Stimulated activated naive CD8-positive, alpha-beta T cell treated with anti-CD3 and anti-CD28 coated beads, Interleukin-15, Interleukin-2, amounts not matched to agents 100 ng/mL and 50 ng/mL, for 24 hours (primary cell): Measurements from ENCODE around the gene LBX1.
"Not testable (repeated sequence)": the region's sequence is repeated elsewhere in the genome, so short reads cannot be mapped to it uniquely, and the experiment has no call there.

Source experiments
- H3K27ac Mint-ChIP-seq: one replicate; pipeline ENCODE4 v1.8.0; 2021; ENCODE audit warnings: mild to moderate bottlenecking, mixed read lengths
- H3K27me3 Mint-ChIP-seq: one replicate; pipeline ENCODE4 v1.8.0; 2021; ENCODE audit warnings: mixed read lengths
- H3K36me3 Mint-ChIP-seq: one replicate; pipeline ENCODE4 v1.8.0; 2021; ENCODE audit warnings: low read depth, mixed read lengths
- H3K4me1 Mint-ChIP-seq: one replicate; pipeline ENCODE4 v1.8.0; 2021; ENCODE audit warnings: low read depth, mixed read lengths
- H3K4me3 Mint-ChIP-seq: one replicate; pipeline ENCODE4 v1.8.0; 2021; ENCODE audit warnings: mild to moderate bottlenecking, mixed read lengths
- H3K9me3 Mint-ChIP-seq: one replicate; pipeline ENCODE4 v1.8.0; 2021; ENCODE audit warnings: mixed read lengths

LBX1 gene

GRCh38 chr10:101215397-101216206 lies 13.7 kb downstream of the LBX1 start:
- Mint-ChIP-seq H3K4me1 (peaks cover 39% of the 10 kb centered on the region), H3K4me3 (no peak overlapping the region), H3K27me3 (peaks cover 81% of the 10 kb centered on the region), H3K9me3 (no peaks in the 10 kb centered on the region), H3K36me3 (no peaks in the 10 kb centered on the region), H3K27ac (no peak overlapping the region)

GRCh38 chr10:101214446-101215396 lies 14.5 kb downstream of the LBX1 start:
- Mint-ChIP-seq H3K4me1 (peaks cover 39% of the 10 kb centered on the region), H3K36me3 (no peaks in the 10 kb centered on the region), H3K9me3 (no peaks in the 10 kb centered on the region), H3K4me3 (peak overlapping the region; percentile 74), H3K27ac (no peak overlapping the region), H3K27me3 (peaks cover 80% of the 10 kb centered on the region)

GRCh38 chr10:101208543-101208942 lies 20.7 kb downstream of the LBX1 start:
- H3K27me3 Mint-ChIP-seq: peaks cover 57% of the 10 kb centered on the region
- H3K27ac Mint-ChIP-seq: no peak overlapping the region
- peaks cover 3% of the 10 kb centered on the region for H3K4me1 Mint-ChIP-seq
- H3K9me3 Mint-ChIP-seq: no peaks in the 10 kb centered on the region
- no peak overlapping the region for H3K4me3 Mint-ChIP-seq
- H3K36me3 Mint-ChIP-seq: no peaks in the 10 kb centered on the region

GRCh38 chr10:101207026-101207425 lies 22.2 kb downstream of the LBX1 start:
- H3K27ac Mint-ChIP-seq: no peak overlapping the region
- H3K36me3 Mint-ChIP-seq: no peaks in the 10 kb centered on the region
- no peak overlapping the region for H3K4me3 Mint-ChIP-seq
- H3K4me1 Mint-ChIP-seq: no peaks in the 10 kb centered on the region
- H3K9me3 Mint-ChIP-seq: no peaks in the 10 kb centered on the region
- H3K27me3 Mint-ChIP-seq: peaks cover 57% of the 10 kb centered on the region

- H3K4me1 Mint-ChIP-seq, H3K36me3 Mint-ChIP-seq, H3K27ac Mint-ChIP-seq, H3K9me3 Mint-ChIP-seq, H3K4me3 Mint-ChIP-seq: not testable (repeated sequence)
- peaks cover 43% of the 10 kb centered on the region for H3K27me3 Mint-ChIP-seq
These were observed 26.6 kb downstream of the LBX1 start for GRCh38 chr10:101202667-101203066.

- peaks cover 38% of the 10 kb centered on the region for H3K27me3 Mint-ChIP-seq
These were observed 30.8 kb downstream of the LBX1 start for GRCh38 chr10:101198326-101198977.

GRCh38 chr10:101195921-101196320 lies 33.3 kb downstream of the LBX1 start:
- Mint-ChIP-seq H3K4me3 (no peak overlapping the region), H3K9me3 (no peaks in the 10 kb centered on the region), H3K27me3 (peaks cover 33% of the 10 kb centered on the region), H3K4me1 (no peaks in the 10 kb centered on the region), H3K27ac (no peak overlapping the region), H3K36me3 (no peaks in the 10 kb centered on the region)

More at GRCh38 chr10:101198326-101198977, 30.8 kb downstream of the LBX1 start:
- H3K27ac Mint-ChIP-seq, H3K4me3 Mint-ChIP-seq, H3K9me3 Mint-ChIP-seq, H3K4me1 Mint-ChIP-seq, H3K36me3 Mint-ChIP-seq: not testable (repeated sequence)

GRCh38 chr10:101189461-101190401 lies 39.5 kb downstream of the LBX1 start:
- Mint-ChIP-seq H3K4me1 (no peaks in the 10 kb centered on the region), H3K27ac (no peak overlapping the region), H3K36me3 (no peaks in the 10 kb centered on the region), H3K9me3 (no peaks in the 10 kb centered on the region), H3K4me3 (no peak overlapping the region), H3K27me3 (peaks cover 9% of the 10 kb centered on the region)

- Mint-ChIP-seq H3K4me1 (no peaks in the 10 kb centered on the region), H3K27ac (no peak overlapping the region), H3K36me3 (no peaks in the 10 kb centered on the region), H3K4me3 (no peak overlapping the region), H3K27me3 (peaks cover 9% of the 10 kb centered on the region), H3K9me3 (no peaks in the 10 kb centered on the region)
These were observed 40.3 kb downstream of the LBX1 start for GRCh38 chr10:101188942-101189341.

- H3K27me3 Mint-ChIP-seq: peaks cover 16% of the 10 kb centered on the region
- H3K4me3 Mint-ChIP-seq: no peak overlapping the region
- no peaks in the 10 kb centered on the region for H3K4me1 Mint-ChIP-seq
- H3K27ac Mint-ChIP-seq: no peak overlapping the region
- H3K36me3 Mint-ChIP-seq: no peaks in the 10 kb centered on the region
- H3K9me3 Mint-ChIP-seq: no peaks in the 10 kb centered on the region
These were observed 45.6 kb downstream of the LBX1 start for GRCh38 chr10:101183458-101184183.

GRCh38 chr10:101182936-101183335 lies 46.3 kb downstream of the LBX1 start:
- Mint-ChIP-seq H3K4me1 (no peaks in the 10 kb centered on the region), H3K27me3 (peaks cover 18% of the 10 kb centered on the region), H3K27ac (no peak overlapping the region), H3K4me3 (no peak overlapping the region), H3K36me3 (no peaks in the 10 kb centered on the region), H3K9me3 (no peaks in the 10 kb centered on the region)
